Measurements from ENCODE around the gene SLC7A11.

Gene SLC7A11

DNA sequence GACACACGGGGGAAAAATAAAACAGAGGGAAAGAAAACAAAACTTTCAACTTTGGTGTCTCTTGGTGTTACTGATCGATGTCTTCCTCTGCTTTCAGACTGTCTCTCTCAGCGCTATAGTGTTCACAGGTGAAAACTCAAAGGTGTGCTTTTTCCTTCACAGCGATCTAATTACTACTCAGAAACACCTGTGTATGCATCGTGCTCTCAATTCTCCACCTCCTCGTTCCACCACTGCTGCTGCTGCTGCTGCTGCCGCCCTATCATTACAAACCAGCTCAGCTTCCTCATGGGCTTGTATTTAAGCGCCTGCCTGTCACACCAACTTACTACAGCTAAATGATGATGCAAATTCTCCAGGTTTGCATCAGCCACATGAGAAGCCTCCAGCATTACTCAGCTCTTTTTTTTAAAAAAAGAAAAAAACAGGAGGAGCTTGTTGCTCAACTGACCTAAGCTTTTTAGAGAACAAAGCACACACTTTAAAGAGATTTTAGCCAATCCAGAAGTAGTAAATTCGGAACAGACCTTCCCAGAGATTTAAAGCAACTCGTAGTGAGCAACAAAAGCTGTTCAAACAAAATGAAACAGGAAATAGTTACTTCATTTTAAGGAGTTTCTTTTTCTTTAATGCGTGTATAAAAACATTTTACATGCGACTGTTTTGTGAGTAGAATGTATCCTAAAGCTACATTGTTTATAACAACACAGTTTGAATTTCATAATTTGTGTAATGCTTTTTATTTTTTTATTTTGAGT is at the start of gene SLC7A11:
Gene SLC7A11, minus strand, starts transcription at position 274 of the 758 bp plus-strand sequence. CDS start 280 bp downstream, outside the sequence.
- DNase-seq (ENCODE audit: extremely low read depth in 1 of 2, low read depth in 1 of 2), result peak in 1 of 2 donors; percentile 32

DNA sequence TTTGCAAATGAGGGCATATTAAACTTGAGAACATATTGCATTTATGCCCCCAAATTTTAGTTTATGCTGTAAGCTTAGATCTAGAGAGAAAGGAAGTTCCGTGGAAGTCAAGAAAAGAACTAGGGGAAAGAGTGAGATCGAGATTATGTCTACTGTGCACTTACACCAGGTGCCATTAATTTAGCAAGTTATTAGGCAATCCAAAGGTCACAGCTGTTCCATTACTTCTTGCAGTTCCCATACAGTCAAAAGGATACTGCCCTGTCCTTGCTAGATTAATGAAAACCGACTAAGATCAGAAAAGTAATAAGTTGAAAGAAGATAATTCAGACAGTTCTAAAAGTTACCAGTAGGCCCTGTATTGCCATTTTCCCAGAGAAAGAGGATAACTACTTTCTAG is 49.3 kb upstream of the SLC7A11 start:
- DNase-seq (ENCODE audit: extremely low read depth in 1 of 2, low read depth in 1 of 2), result no peak

DNA sequence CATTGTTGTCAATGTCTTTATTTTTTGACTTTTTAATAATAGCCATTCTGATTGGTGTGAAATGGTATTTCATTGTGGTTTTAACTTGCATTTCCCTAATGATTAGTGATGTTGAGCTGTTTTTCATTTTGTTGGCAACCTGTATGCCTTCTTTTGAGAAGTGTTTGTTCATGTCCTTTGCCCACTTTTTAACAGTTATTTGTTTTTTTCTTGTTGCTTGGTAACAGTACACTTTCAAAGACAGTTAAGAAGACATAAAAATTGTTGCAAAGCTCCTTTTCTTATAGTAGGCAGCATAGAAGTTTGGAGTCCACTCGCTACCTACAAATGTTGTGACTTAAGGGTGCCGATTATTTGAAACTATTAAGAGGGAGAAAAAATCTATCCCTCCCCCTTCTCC is 48.7 kb upstream of the SLC7A11 start:
- DNase-seq (ENCODE audit: extremely low read depth in 1 of 2, low read depth in 1 of 2), result no peak

DNA sequence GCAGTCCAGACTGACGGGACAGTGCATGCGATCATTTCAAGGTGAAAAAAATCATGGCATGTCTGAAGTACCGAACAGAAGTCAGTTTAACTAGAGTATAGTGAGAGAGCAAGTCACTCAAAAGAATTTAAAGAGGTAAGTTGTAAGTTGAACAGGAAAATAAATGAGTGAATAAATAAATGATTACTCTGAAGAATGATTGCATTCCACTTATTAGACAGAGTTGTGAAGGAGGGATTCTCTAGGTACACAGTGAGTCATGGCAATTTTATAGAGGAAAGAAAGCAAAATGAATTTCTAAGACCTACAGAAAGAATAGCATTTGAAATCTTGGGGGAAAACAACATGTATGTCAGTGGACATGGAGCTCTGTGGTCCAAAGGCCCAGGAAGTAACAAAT is 37.1 kb upstream of the SLC7A11 start:
- no peak for DNase-seq (ENCODE audit: extremely low read depth in 1 of 2, low read depth in 1 of 2)

DNA sequence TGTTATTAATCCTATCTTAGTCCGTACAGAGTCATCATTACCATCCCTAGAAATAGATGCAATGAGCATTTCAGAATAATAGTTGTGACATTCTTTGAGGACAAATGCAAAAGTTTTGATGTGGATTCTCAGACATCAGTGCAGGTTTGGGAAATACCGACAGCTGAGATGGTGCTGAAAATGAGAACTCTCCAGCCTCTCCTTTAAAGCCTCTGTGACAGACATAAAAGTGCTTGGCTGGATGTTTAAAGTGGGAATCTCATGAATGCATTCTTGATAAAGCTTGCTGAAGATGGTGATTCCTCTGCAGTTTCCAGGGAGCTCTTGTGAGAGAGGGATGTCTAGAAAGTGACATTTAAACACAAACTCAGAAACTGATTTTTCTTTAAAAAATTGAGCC is 35.0 kb upstream of the SLC7A11 start:
- DNase-seq (ENCODE audit: extremely low read depth in 1 of 2, low read depth in 1 of 2), result no peak

DNA sequence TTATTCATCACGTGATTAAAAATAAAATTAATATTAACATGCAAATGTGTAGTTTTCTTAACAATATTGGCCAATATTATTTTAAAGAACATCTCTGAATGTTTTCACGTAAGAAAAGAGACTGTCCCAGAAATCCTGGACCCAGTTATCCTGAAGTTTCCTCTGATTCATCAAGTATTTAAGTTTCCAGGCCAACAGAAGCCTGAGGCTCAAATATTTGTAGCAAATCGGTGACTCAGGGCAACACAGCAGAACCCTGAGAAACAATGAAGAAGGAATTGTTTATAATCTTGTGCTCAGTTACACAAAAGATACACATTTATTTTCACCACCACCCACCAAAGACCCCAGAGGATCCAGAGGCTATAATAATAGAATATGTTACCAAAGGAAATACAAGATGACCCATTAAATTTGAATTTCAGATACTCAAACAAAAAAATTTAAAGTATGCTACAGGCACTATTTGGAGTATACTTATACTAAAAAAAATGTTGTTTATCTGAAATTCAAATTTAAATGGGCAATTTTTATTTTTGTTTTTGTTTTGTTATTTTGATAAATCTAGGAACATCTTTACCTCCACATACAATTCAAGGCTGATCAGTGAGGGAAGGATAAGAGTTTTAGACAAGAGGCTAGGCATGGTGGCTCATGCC is 33.9 kb upstream of the SLC7A11 start:
- no peak for DNase-seq (ENCODE audit: extremely low read depth in 1 of 2, low read depth in 1 of 2)

DNA sequence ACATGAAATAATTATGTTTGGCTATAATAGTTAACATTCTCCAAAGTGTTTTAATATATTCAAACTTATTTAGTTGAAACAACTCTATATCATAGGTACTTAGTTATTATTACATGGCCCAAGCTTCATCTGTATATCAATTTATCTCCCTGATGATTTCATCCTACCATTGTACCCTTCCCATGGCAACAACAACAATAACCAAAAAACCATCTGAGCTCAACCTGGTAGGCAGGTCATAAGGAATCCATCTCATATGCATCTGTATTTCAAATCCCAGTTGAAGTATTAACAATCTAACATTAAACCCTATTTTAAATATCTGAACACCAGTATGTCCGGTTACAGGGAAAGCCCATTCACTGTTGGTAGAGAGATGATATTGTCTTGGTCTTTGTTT is 33.1 kb upstream of the SLC7A11 start:
- DNase-seq (ENCODE audit: extremely low read depth in 1 of 2, low read depth in 1 of 2), result no peak

DNA sequence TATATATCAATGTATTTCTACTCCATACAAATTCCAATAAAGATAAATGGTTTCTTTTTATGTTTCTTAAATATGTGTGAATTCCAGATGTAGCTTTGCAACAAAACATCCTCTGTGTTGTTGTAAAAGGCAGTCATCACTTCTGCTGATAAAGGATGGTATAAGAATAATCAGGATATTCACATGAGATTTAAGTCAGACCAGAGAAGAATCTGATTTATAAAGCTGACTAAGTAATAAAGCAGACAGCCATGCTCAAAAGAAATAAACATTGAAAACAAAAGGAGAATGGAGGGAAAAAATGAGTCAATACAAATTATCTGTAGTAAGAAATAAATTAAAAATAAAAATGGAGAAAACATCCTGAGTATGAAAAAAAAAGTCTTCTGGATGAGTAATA is 27.0 kb upstream of the SLC7A11 start:
- no peak for DNase-seq (ENCODE audit: extremely low read depth in 1 of 2, low read depth in 1 of 2)

DNA sequence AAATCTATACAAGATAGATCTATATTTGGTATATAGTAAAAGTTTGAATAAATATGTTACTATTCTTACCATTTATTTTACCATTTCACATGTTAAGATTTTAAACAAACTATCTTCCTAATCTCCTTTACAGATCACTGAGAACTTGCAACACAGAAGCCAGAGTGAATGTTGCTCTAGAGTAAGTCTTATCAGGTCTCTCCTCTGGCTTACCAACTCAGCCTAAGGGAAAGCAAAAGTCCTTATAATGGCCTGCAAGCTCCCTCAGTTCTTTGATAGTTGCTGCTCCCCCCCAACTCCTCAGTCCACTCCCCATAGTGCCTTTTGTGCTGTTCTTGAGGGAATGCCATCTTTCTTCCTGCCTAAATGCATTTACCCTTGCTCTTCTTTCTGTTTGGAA is 25.7 kb upstream of the SLC7A11 start:
- DNase-seq (ENCODE audit: extremely low read depth in 1 of 2, low read depth in 1 of 2), result no peak

DNA sequence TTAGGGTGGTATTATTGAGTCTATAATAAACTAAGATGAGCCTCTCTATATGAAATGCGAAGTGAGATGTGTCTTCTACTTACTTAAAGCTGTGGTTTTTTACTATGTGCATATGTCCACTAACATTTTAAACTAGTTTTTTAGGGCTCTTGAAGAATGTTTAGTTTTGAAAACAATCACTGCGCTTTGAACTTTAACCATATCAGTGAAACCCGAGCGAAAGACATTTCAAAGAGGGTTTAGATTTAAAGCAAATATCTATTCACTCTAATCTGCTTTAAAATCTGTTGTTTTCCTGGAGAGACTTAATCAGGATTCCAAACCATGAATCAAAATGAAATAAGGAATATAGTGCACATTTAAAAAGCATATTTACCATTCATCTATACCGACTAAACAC is 24.8 kb upstream of the SLC7A11 start:
- DNase-seq (ENCODE audit: extremely low read depth in 1 of 2, low read depth in 1 of 2), result no peak

DNA sequence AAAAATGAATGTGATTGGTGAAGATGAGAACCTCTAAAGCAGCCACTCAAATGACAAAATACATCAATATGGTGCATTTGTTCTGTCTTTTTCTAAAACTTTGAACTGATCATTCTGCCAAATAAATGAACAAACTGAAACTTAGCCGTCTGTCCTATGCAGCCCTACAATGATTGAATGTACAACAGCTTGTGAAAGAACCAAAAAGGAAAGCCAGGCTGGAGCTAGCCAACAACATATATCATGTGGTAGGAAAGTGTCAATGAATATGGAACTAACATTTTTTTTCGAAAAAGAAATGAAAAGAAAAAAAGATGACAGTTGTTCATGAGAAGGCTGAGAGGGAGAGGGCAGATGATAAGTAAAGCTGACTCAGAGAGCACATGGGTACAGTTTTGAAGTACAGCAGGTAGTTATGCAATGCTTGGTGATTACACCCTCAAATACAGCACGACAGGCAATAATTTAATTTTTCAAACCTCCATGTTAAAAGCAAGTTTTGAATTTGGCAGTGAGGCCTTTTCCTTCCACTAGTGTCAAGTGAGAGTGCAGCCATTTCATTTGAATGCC is 21.2 kb upstream of the SLC7A11 start:
- DNase-seq (ENCODE audit: extremely low read depth in 1 of 2, low read depth in 1 of 2), result no peak

DNA sequence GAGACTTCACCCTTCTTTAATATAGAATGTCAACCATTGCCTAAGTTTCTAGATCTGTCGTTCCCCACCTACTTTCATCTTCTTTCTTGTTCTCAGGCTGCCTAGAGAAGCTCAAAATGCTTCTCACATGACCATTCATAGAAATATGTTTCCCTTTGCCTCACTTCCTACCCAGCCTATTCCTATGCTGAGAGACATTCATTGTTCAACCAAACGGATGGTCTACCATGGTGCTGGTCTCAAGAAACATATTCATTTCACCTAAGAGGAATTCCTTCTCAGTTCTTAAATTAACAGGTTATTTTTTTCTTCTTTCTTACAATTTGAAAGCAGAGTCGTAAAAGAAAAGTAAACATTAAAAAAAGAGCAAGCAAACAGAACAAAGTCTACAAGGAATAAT is 20.3 kb upstream of the SLC7A11 start:
- no peak for DNase-seq (ENCODE audit: extremely low read depth in 1 of 2, low read depth in 1 of 2)

DNA sequence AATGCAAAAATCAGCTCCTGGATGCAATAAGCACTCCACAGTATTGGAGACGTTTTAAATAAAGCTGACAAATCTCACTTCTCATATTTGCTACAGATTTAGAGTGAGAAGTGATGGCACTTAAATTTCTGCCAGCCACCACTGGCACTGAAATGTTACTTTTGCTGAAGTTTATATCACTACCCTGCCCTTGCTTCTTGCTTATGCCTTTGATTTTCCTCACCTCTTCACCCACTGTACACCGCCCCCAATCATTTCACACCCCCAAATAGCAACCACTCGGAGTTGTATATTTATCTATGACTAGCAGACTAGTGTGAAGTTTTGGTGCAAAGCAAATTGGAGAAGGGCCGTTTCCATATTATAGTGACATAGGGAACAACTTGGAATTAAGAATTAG is 19.9 kb upstream of the SLC7A11 start:
- DNase-seq (ENCODE audit: extremely low read depth in 1 of 2, low read depth in 1 of 2), result no peak

DNA sequence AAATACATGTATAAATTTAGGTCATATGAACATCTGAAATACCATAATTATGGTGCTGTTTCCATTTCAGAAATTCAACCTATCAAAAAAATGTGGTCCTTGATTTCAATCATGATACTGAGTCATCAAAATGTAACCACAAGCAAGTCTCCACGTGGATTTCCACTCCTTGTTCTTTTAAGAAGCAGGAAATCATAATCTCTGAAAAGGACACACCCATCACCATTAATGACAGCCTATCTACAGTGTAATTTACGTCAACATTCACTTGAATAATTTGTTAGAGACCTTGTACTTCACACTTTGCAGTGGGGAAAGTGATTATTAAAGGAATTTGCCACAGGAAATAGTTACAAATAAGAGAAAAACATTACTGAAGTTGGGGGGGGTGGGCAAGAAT is 17.7 kb upstream of the SLC7A11 start:
- no peak for DNase-seq (ENCODE audit: extremely low read depth in 1 of 2, low read depth in 1 of 2)

DNA sequence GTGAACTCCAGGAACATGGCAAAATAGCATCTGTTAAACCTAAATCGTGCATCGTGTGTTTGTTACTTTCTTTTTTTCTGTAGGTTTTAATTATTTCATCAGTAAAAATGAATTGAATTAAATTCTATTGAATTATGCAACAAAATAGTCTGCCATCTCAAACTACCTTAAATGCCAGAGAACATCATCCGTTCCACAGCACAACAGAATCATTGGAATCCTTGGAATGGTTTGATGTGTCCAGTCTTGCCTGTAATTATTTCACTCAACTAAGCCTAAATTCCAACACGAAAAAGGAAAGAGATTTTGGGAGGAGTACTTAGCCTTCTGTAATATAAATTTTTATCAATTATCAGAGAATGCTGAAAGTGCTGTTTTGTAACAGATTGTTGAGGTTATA is 17.1 kb upstream of the SLC7A11 start:
- no peak for DNase-seq (ENCODE audit: extremely low read depth in 1 of 2, low read depth in 1 of 2)

DNA sequence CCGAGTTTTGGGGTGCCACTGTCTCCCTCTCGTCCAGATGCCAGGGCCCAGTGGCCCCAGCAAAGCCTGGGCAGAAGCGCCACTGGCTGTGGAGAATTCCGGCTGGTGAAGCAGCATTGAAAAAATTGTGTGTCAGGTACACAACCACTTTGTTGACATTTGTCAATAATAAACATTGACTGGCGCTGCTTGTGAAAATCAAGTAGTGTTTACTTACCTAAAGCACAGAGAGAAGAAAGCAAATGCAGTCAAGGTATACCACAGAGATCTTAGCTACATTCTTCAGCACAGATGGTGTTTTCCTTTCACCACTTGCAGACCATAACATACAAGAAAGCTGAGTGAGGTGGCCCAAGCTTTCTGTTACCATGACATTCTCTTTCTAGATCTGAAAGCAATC is 14.5 kb upstream of the SLC7A11 start:
- DNase-seq (ENCODE audit: extremely low read depth in 1 of 2, low read depth in 1 of 2), result no peak

DNA sequence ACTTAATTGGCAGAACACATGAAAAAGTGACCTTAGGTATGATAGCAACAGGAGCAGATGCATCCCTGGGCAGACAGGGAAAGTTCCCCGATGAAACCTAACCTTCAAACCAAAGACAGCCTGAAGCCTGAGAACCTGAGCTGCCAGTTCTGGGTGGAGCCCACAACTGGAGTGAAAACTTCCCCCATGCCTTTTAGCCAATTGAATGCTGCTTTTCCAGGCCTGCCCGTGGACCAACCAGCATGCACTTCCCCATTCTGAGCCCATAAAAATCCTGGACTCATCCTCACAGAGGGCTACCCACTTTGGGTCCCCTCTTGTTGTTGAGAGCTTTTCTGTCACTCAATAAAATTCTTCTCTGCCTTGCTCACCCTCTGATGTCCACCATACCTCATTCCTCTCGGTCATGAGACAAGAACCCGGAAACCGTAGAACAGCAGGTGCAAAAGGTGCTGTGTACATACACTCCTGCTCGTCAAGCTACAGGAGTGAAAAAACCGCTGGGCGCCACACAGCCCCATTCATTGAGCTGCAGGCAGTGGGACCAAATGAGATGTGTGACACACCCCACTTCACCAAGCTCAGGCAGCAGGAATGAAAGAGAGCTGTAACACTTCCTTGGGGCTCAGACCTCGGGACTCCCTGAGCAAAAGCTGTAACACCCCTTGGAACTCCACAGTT is 13.9 kb upstream of the SLC7A11 start:
- DNase-seq (ENCODE audit: extremely low read depth in 1 of 2, low read depth in 1 of 2), result no peak

DNA sequence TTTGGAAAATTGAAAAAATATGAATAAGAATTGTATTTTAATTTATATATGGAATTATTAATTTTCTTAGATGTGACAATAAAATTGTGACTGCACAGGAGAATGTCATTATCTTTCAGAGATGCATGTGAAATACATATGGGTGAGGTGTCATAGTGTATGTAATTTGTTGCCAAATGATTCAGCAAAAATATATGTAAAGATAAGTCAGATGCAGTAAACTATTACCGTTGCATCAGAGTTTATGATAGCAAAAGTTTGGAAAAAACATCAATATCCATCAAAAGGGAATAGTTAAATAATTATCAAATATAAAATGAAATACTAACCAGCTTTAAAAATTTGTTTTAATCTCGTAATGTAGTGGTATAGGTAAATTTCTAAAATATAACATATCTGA is 10.4 kb upstream of the SLC7A11 start:
- no peak for DNase-seq (ENCODE audit: extremely low read depth in 1 of 2, low read depth in 1 of 2)

DNA sequence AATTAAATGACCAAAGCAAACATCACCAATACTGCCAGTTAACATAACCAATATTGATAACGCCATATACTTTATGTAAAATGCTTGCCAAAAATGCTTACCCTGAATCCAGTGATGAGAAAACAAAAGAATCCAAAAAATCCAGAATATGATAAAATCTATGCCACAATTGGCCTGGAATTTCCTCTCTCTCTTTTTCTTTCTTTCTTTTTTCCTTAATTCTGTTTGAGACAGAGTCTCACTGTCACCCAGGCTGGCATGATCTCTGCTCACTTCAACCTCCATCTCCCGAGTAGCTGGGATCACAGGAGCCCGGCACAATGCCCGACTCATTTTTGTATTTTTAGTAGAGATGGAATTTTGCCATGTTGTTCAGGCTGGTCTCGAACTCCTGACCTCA is 9.8 kb upstream of the SLC7A11 start:
- no peak for DNase-seq (ENCODE audit: extremely low read depth in 1 of 2, low read depth in 1 of 2)

DNA sequence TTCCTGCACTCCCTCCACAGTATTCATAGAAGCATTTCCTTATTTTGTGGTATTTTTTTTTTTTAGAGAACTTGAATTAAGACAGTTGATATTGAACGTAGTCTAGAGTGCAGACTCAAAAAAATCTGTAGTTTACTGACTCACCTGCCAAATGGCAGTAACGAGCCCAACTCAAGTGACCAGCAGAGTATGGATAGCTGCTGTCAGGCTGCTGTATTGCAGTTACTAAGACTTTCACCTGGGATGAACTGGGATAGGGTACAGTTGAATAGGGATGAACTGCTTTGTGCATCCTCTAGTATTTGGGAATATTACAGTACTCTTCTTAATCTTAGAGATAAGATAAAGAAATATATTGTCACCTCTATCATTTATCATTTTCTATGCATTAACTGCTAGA is 7.0 kb upstream of the SLC7A11 start:
- DNase-seq (ENCODE audit: extremely low read depth in 1 of 2, low read depth in 1 of 2), result no peak

DNA sequence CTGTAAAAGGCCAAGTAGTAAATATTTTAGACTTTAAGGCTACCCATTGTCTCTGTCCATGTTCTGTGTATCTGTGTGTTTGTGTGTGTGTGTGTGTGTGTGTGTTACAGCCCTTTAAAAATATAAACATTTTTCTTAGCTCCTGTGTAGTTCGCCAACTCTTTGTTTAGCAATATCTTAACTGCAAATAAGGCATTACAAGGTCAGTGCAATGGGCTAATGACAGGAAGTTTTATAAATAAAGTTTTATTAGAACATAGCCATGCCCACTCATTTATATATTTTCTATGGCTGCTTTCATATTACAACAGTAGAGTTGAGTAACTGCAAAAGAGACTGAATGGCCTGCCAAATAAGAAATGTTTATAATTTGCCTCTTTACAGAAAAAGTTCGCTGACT is 5.9 kb upstream of the SLC7A11 start:
- DNase-seq (ENCODE audit: extremely low read depth in 1 of 2, low read depth in 1 of 2), result no peak

DNA sequence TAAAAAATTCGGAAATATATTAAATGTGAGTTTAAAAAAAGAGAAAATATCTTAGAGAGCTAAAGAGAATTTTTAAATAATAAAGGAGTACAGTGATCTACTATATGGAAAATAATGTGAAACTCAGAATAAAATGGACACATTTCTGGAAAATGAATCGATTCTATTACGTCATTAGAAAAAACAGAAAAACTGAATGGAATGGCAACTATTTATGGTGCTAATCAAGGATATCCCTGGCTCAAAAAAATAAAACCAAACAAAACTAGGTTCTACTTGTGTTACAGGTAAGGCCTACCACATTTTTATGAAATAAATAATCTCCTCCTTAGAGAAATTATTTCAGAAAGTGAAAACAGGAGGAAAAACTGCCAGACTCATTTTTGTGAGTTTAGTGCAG is 5.5 kb upstream of the SLC7A11 start:
- no peak for DNase-seq (ENCODE audit: extremely low read depth in 1 of 2, low read depth in 1 of 2)
